Measurements from ENCODE around the gene RC3H1. TPM values are rescaled to one million over a fixed set of nuclear protein-coding genes. Genes with fewer than 3 reads are reported as not detected.

RC3H1 gene
- total RNA-seq, 1 donor from 2014 or later = 48.0 TPM

DNA sequence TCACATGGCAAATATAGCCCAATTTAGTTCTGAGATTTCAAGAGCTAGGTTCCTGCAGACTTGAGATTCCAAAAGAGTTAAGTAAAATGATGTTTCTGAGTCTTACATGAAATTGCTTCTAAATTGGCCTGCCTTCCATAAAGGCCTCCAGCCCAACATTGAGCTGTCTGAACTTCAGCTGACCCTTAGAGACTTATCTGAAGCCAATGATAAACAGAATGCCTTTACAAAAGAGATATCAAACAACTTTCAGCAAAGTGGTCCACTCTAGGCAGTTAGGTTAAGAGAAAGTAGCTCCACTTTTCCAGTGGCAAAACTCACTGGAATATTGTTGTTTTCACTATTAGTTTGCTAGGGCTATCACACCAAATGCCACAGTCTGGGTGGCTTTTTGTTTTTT, 6.3 kb upstream of the RC3H1 start:
- no peak overlapping the region for H3K4me3 Mint-ChIP-seq (ENCODE audit: unreplicated experiment)
- no peaks in the 10 kb centered on the region for H3K9me3 Mint-ChIP-seq (ENCODE audit: unreplicated experiment)
- no peaks in the 10 kb centered on the region for H3K27me3 Mint-ChIP-seq (ENCODE audit: unreplicated experiment)
- TF ChIP-seq, protein P1, sequence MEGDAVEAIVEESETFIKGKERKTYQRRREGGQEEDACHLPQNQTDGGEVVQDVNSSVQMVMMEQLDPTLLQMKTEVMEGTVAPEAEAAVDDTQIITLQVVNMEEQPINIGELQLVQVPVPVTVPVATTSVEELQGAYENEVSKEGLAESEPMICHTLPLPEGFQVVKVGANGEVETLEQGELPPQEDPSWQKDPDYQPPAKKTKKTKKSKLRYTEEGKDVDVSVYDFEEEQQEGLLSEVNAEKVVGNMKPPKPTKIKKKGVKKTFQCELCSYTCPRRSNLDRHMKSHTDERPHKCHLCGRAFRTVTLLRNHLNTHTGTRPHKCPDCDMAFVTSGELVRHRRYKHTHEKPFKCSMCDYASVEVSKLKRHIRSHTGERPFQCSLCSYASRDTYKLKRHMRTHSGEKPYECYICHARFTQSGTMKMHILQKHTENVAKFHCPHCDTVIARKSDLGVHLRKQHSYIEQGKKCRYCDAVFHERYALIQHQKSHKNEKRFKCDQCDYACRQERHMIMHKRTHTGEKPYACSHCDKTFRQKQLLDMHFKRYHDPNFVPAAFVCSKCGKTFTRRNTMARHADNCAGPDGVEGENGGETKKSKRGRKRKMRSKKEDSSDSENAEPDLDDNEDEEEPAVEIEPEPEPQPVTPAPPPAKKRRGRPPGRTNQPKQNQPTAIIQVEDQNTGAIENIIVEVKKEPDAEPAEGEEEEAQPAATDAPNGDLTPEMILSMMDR (IDR thresholded peaks at IDR 0.05; ENCODE audit: partially characterized antibody, unreplicated experiment) = no peak
- DNase-seq = no peak
- no peaks in the 10 kb centered on the region for H3K36me3 Mint-ChIP-seq (ENCODE audit: unreplicated experiment)
- peaks cover 2% of the 10 kb centered on the region for H3K4me1 Mint-ChIP-seq (ENCODE audit: low read depth, unreplicated experiment)
- no peak overlapping the region for H3K27ac Mint-ChIP-seq (ENCODE audit: unreplicated experiment)

DNA sequence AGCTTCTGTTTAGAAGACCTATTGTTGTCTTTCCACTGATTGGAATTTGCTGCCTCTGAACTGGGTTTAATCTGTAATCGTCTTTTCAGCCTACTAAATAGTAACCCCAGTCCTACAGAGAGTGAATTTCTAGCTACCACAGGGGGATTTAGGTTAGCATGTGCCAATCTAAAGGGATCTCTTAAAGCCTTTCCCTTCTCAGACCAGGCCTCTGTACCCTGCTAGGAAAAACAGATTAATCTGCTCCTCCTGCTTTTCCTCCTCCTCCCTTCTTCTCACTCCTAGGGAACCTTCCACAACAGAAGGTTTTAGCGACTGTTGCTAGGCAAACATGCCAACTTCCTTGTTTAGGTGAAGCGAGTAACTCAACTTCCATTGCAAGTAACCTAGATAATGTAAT, 1.3 kb upstream of the RC3H1 start:
- Mint-ChIP-seq H3K27ac (ENCODE audit: unreplicated experiment) (peak overlapping the region; percentile 100), H3K36me3 (ENCODE audit: unreplicated experiment) (no peaks in the 10 kb centered on the region), H3K27me3 (ENCODE audit: unreplicated experiment) (peaks cover 6% of the 10 kb centered on the region), H3K4me3 (ENCODE audit: unreplicated experiment) (peak overlapping the region; percentile 100), H3K4me1 (ENCODE audit: low read depth, unreplicated experiment) (peaks cover 24% of the 10 kb centered on the region), H3K9me3 (ENCODE audit: unreplicated experiment) (peaks cover 11% of the 10 kb centered on the region)
- TF ChIP-seq, protein P1 (IDR thresholded peaks at IDR 0.05; ENCODE audit: partially characterized antibody, unreplicated experiment) = no peak
- DNase-seq = no peak

- H3K4me1 Mint-ChIP-seq (ENCODE audit: low read depth, unreplicated experiment) = peaks cover 24% of the 10 kb centered on the region
- no peaks in the 10 kb centered on the region for H3K36me3 Mint-ChIP-seq (ENCODE audit: unreplicated experiment)
- H3K27ac Mint-ChIP-seq (ENCODE audit: unreplicated experiment) = peak overlapping the region; percentile 100
- peaks cover 11% of the 10 kb centered on the region for H3K9me3 Mint-ChIP-seq (ENCODE audit: unreplicated experiment)
- TF ChIP-seq, protein P1 (IDR thresholded peaks at IDR 0.05; ENCODE audit: partially characterized antibody, unreplicated experiment) = no peak
- DNase-seq = no peak
- H3K27me3 Mint-ChIP-seq (ENCODE audit: unreplicated experiment) = peaks cover 6% of the 10 kb centered on the region
- peak overlapping the region; percentile 100 for H3K4me3 Mint-ChIP-seq (ENCODE audit: unreplicated experiment)
These were observed 770 bp upstream of the RC3H1 start for GRCh38 chr1:174022976-174023277.

DNA sequence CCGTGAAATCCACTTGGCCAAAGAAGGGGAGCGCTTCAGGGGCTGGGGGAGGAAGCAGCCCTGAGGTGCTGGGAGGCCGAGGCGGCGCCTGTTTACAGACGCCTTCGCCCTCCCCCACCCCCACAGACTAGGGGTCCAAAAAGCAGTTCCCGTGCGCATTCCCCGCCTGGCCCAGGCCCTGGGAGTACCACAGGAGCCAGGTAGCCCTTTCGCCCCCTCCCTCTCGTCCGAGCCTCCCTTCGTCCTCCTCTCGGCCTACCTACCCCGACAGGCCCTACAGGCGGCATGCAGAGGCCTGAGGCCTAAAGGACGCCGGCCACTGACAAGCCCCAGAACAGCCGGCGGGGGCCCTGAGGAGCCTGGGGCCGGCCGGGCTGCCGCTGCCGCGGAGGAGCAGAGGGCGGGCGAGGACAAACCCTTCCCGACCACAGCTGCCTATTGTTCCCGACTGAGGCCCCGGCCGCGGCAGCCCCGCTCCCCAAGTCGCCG, 522 bp downstream of the RC3H1 start:
- DNase-seq = peak; percentile 66
- peaks cover 6% of the 10 kb centered on the region for H3K27me3 Mint-ChIP-seq (ENCODE audit: unreplicated experiment)
- H3K4me3 Mint-ChIP-seq (ENCODE audit: unreplicated experiment) = peak overlapping the region; percentile 99
- H3K27ac Mint-ChIP-seq (ENCODE audit: unreplicated experiment) = peak overlapping the region; percentile 93
- no peaks in the 10 kb centered on the region for H3K36me3 Mint-ChIP-seq (ENCODE audit: unreplicated experiment)
- H3K9me3 Mint-ChIP-seq (ENCODE audit: unreplicated experiment) = peaks cover 11% of the 10 kb centered on the region
- H3K4me1 Mint-ChIP-seq (ENCODE audit: low read depth, unreplicated experiment) = peaks cover 27% of the 10 kb centered on the region
- TF ChIP-seq, protein P1 (IDR thresholded peaks at IDR 0.05; ENCODE audit: partially characterized antibody, unreplicated experiment) = no peak

GRCh38 chr1:174018565-174018964, 3.6 kb downstream of the RC3H1 start:
- H3K27ac Mint-ChIP-seq (ENCODE audit: unreplicated experiment) = no peak overlapping the region
- H3K9me3 Mint-ChIP-seq (ENCODE audit: unreplicated experiment) = peaks cover 11% of the 10 kb centered on the region
- peaks cover 25% of the 10 kb centered on the region for H3K4me1 Mint-ChIP-seq (ENCODE audit: low read depth, unreplicated experiment)
- H3K4me3 Mint-ChIP-seq (ENCODE audit: unreplicated experiment) = peak overlapping the region; percentile 8
- TF ChIP-seq, protein P1 (IDR thresholded peaks at IDR 0.05; ENCODE audit: partially characterized antibody, unreplicated experiment) = no peak
- H3K36me3 Mint-ChIP-seq (ENCODE audit: unreplicated experiment) = no peaks in the 10 kb centered on the region
- H3K27me3 Mint-ChIP-seq (ENCODE audit: unreplicated experiment) = peaks cover 6% of the 10 kb centered on the region
- no peak for DNase-seq
